Upper lobe of left lung (tissue), 4 donors: ENCODE measurements around the gene ECT2L.

Experiments
- CTCF ChIP-seq, 6 experiments: fragments of 450-650 bp in 4 of 6; fragments of 200-600 bp in 2 of 6; sonication (generic) in 2 of 6; IDR thresholded peaks; one replicate each; pipeline ENCODE4 v1.5.1; 2016 to 2019; ENCODE audit warnings: antibody characterized with exemption in 6 of 6
- EP300 ChIP-seq, 4 donors: sonication (generic); formaldehyde crosslinking; IDR thresholded peaks; one replicate each; pipeline ENCODE4 v1.5.1; 2017; ENCODE audit warnings: antibody characterized with exemption in 4 of 4, control low read depth in 2 of 4
- POLR2A ChIP-seq, 4 donors: fragments of 450-650 bp; IDR thresholded peaks; one replicate each; pipeline ENCODE4 v1.5.1; 2016 to 2017; ENCODE audit warnings: antibody characterized with exemption in 4 of 4, mild to moderate bottlenecking in 2 of 4
- POLR2AphosphoS5 ChIP-seq, 2 donors: sonication (generic); formaldehyde crosslinking; IDR thresholded peaks; one replicate each; pipeline ENCODE4 v1.5.1; 2017; ENCODE audit warnings: antibody characterized with exemption in 2 of 2

DNA sequence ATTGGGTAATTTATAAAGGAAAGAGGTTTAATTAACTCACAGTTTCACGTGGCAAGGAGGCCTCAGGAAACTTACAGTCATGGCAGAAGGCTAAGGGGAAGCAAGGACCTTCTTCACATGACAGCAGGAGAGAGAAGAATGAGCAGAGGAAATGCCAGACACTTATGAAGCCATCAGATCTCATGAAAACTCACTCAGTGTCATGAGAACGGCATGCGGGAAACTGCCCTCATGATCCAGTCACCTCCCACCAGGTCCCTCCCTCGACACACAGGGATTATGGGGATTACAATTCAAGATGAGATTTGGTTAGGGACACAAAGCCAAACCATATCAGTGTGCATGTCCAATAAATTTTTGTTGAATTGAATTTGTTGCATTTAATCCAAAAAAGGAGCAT, 52.0 kb downstream of the ECT2L start:
- TF ChIP-seq CTCF (IDR thresholded peaks at IDR 0.05), result no peak
- TF ChIP-seq POLR2A (IDR thresholded peaks at IDR 0.05), result no peak
- no peak for TF ChIP-seq POLR2AphosphoS5 (IDR thresholded peaks at IDR 0.05)
- TF ChIP-seq EP300 (IDR thresholded peaks at IDR 0.05), result no peak
